ENCODE data around the gene NUDT2.

NUDT2 gene

GRCh38 chr9:34370335-34370969, 41.1 kb downstream of the NUDT2 start:
- DNase-seq (ENCODE audit: extremely low read depth in 1 of 2, low read depth in 1 of 2) = no peak

GRCh38 chr9:34370970-34371880, 41.9 kb downstream of the NUDT2 start:
- DNase-seq (ENCODE audit: extremely low read depth in 1 of 2, low read depth in 1 of 2) = no peak

- no peak for DNase-seq (ENCODE audit: extremely low read depth in 1 of 2, low read depth in 1 of 2)
Observed at GRCh38 chr9:34371886-34372466, 42.6 kb downstream of the NUDT2 start.

GRCh38 chr9:34372467-34373011, 43.2 kb downstream of the NUDT2 start:
- DNase-seq (ENCODE audit: extremely low read depth in 1 of 2, low read depth in 1 of 2) = no peak

- DNase-seq (ENCODE audit: extremely low read depth in 1 of 2, low read depth in 1 of 2) = no peak
Observed at GRCh38 chr9:34373749-34374148, 44.4 kb downstream of the NUDT2 start.

- DNase-seq (ENCODE audit: extremely low read depth in 1 of 2, low read depth in 1 of 2) = no peak
Observed at GRCh38 chr9:34374339-34374738, 45.0 kb downstream of the NUDT2 start.

- no peak for DNase-seq (ENCODE audit: extremely low read depth in 1 of 2, low read depth in 1 of 2)
Observed at GRCh38 chr9:34374905-34375552, 45.7 kb downstream of the NUDT2 start.

GRCh38 chr9:34375901-34376595, 46.7 kb downstream of the NUDT2 start:
- peak in 1 of 2 donors; percentile 35 for DNase-seq (ENCODE audit: extremely low read depth in 1 of 2, low read depth in 1 of 2)

- peak; percentile 95 to 98 for DNase-seq (ENCODE audit: extremely low read depth in 1 of 2, low read depth in 1 of 2)
Observed at GRCh38 chr9:34376596-34377403, 47.4 kb downstream of the NUDT2 start, which contains the start of gene MYORG. Gene MYORG, minus strand, starts transcription at chr9:34376898. Its CDS starts 3,955 bp downstream, at chr9:34372943.

GRCh38 chr9:34377404-34377746, 48.0 kb downstream of the NUDT2 start:
- no peak for DNase-seq (ENCODE audit: extremely low read depth in 1 of 2, low read depth in 1 of 2)

GRCh38 chr9:34378376-34379060, 49.1 kb downstream of the NUDT2 start:
- DNase-seq (ENCODE audit: extremely low read depth in 1 of 2, low read depth in 1 of 2) = no peak

- peak; percentile 71 to 87 for DNase-seq (ENCODE audit: extremely low read depth in 1 of 2, low read depth in 1 of 2)
Observed at GRCh38 chr9:34379334-34380033, 50.1 kb downstream of the NUDT2 start.

GRCh38 chr9:34380034-34380510, 50.7 kb downstream of the NUDT2 start:
- DNase-seq (ENCODE audit: extremely low read depth in 1 of 2, low read depth in 1 of 2) = no peak

GRCh38 chr9:34380511-34381315, 51.3 kb downstream of the NUDT2 start:
- peak; percentile 58 for DNase-seq (ENCODE audit: extremely low read depth in 1 of 2, low read depth in 1 of 2)

GRCh38 chr9:34381323-34381722, 52.0 kb downstream of the NUDT2 start:
- no peak for DNase-seq (ENCODE audit: extremely low read depth in 1 of 2, low read depth in 1 of 2)

GRCh38 chr9:34382054-34382453, 52.7 kb downstream of the NUDT2 start:
- no peak for DNase-seq (ENCODE audit: extremely low read depth in 1 of 2, low read depth in 1 of 2)

- no peak for DNase-seq (ENCODE audit: extremely low read depth in 1 of 2, low read depth in 1 of 2)
Observed at GRCh38 chr9:34382879-34383278, 53.5 kb downstream of the NUDT2 start.

Data from stimulated activated CD8-positive, alpha-beta memory T cell treated with anti-CD3 and anti-CD28 coated beads, Interleukin-7, amount 100 ng/mL, for 48 hours (primary cell).